NCI-H146 treated with DMSO at 0.1 percent for 48 hours (cell line): ENCODE results near the gene PPP2R2D.
"Not testable (repeated sequence)": the region's sequence is repeated elsewhere in the genome, so short reads cannot be mapped to it uniquely, and the experiment has no call there.

Experiments
- DNase-seq: peaks from one replicate; lab custom pipeline; 2025; ENCODE audit not compliant: unreplicated experiment; lab: John Stamatoyannopoulos, UW

PPP2R2D gene

DNA sequence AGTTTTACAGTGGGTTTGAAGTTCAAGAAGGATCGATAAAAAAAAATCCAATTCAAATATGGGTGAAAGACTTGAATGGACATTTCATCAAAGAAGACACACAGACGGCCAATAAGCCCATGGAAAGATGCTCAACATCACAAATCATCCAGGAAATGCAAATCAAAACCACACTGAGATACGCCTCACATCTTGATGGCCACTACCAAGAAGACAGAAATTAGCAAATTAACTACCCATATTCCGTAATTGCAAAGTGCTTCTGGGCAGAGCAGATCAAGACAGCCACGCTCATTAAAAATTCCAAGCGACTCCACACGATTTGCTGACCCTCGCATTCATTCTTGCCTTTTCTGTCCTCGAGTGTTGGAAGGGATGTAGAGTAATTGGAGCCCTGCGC lies 34.1 kb upstream of the PPP2R2D start:
- DNase-seq, result no peak

GRCh38 chr10:131868436-131868835 lies 32.4 kb upstream of the PPP2R2D start:
- DNase-seq, result no peak

DNA sequence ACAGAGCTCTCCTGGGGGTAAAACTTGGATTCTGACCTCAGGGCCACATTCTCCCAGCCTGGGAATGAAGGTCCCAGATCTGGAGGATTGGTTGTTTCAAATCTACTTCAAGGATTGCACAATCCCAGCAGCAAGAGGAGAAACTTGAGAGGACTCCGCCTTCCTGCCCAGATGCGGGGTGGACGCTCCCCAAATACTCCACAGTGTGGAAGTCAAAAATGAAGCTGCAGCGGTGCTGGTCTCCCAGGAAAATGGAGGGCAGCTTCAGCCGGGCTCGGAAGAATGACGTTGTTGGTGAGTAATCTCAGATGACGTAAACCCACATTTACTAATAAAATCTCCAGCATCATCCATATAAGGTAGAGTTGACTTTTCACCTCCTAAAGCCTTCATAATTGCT lies 31.5 kb upstream of the PPP2R2D start:
- DNase-seq, result no peak

- no peak for DNase-seq
These were observed 30.4 kb upstream of the PPP2R2D start for GRCh38 chr10:131870411-131870810.

DNA sequence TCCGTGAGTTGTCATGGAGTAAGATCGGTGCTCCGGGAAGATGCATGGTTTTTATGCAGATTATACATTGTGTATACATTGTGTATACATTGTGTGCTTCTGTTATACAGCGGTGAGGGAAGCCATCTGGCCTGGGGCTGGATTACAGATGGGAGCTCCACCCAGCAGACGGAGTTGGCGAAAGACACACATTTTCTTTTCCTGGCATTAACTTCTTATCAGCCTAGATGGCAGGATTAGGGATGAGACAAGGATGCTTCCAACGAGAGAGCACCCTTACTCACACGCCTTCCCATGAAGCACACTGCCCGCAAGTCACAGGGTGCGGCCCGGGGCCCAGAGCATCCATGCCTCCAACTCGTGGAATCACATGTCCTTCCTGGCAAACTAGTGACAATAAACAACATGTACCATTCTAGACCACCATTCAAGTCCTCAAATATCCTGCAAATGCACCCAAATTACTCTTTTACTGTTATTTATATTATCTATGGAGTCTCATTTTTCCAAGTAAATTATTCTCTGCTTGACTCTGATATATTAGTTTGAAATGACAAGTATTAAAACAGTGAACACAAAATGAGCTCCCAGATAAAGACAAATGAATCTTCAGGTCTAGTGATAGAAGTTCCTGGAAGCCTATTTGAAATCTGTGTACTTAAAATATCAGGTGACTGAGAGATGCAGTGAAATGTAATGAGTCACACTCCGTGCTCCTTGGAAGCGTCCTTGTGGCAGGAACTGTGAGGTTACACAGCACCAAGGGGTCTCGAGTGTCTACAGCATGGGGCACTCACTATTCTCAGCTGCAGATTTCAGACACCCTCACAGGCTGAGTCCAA lies 29.8 kb upstream of the PPP2R2D start:
- DNase-seq, result no peak

GRCh38 chr10:131871673-131872005 lies 29.2 kb upstream of the PPP2R2D start:
- no peak for DNase-seq

DNA sequence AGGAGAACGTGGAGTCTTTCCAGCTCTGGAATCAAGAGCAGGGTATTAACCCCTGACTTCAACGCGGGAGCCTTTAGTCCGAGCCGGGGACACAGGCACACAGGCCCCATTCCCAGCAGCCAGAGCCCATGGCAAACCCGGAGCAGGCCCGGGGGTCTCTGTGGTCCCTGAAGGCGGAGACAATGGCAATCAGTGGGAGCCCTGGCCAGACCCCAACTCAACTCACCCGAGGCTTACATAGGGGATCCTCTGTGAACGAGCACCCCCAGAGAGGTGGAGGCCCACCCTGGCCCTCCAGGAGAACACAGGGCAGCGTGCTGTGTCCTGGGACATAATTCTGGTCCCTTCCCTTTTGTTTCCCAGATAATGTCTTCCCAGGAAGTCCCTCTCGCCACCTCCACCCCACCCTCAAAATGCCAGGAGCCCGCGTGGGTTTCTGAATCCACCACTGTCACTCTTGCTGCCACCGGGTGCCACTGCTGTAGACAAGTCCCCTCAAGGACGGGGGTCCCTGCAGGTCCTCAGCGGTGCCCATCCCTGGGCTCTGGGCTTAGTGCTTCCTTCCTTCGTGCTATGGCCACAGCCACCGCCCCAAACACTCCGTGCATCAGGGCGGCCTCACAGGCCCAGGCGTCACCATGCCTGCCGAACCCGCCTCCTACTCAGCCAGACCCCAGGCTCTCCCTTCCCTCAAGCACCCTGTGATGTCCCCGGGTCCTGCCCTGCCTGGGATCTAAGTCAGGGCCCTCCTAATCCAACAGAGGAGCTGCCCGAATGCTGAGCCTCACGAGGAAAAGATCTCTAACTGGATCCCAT lies 28.6 kb upstream of the PPP2R2D start:
- DNase-seq, result no peak

GRCh38 chr10:131872827-131873375 lies 27.9 kb upstream of the PPP2R2D start:
- DNase-seq, result no peak

GRCh38 chr10:131874991-131875451 lies 25.8 kb upstream of the PPP2R2D start:
- DNase-seq, result peak; percentile 67

DNA sequence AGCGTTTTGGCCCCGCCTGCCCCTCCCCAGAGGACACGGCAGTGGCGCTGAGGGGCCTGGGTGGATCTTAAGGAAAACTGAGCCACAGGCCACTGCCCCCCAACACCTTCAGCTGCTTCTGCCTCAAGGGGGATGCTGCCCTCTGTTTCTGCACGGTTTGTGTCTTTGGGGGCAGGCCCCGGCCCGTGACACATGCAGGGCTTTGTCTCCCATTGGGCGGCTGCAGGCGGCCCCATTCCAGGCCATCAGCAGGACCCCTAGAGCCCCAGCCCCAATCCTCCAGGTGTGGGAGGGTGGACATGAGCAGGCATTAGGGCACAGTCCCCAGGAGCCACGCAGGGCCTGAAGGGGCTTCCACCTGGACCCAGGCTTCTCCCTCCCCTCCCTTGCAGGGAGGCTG lies 25.3 kb upstream of the PPP2R2D start:
- DNase-seq, result no peak

DNA sequence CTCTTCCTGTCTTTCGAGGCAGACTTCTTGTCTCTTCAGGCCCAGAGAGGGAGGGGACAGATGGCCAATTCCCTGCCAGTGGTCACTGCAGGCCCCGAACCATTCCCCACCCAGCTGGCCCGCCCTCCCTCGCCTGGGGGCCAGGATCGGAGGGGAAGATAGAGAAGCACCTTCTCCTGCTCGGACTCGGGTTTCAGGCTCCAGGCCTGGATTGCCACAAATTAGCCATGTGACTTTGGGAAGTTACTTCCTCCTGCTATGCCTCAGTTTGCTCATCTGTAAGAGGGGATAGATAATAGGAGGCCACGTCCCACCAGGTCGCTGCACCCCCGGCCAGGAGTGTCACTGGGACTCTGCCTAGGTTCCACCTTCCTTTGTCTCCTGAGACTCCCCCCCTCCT lies 24.8 kb upstream of the PPP2R2D start:
- no peak for DNase-seq

- DNase-seq, result no peak
These were observed 24.3 kb upstream of the PPP2R2D start for GRCh38 chr10:131876508-131876907.

- no peak for DNase-seq
These were observed 20.7 kb upstream of the PPP2R2D start for GRCh38 chr10:131880016-131880590.

DNA sequence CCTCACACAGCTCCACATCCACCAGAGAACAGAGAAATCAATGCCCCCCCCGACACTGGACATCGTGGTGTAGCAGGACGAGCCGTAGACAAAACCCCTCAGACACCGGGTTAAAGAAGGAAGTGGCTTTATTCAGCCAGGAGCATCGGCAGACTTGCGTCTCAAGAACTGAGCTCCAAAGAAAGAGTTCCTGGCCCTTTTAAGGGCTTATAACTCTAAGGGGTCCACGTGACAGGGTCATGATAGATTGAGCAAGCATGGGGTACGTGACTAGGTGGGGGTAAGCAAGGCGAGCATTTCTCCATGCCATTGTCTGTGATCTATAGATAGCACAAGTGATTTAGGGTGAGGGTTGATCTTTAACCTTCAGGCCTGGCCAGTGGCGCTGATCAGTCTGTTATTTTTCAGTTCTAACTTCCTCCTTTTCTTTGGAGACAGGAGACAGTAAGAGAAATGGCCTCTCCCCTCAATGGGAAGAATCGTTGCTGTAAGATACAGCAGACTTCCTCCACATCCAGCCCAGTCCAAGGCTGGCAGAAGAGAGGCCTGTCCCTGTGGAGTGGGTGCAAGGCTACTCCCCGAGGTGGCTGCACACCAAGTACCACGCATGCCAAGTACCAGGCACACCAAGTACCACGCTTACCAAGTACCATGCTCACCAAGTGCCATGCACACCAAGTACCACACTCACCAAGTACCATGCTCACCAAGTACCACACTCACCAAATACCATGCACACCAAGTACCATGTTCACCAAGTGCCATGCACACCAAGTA lies 19.5 kb upstream of the PPP2R2D start:
- no peak for DNase-seq

- no peak for DNase-seq
These were observed 18.7 kb upstream of the PPP2R2D start for GRCh38 chr10:131882151-131882550.

DNA sequence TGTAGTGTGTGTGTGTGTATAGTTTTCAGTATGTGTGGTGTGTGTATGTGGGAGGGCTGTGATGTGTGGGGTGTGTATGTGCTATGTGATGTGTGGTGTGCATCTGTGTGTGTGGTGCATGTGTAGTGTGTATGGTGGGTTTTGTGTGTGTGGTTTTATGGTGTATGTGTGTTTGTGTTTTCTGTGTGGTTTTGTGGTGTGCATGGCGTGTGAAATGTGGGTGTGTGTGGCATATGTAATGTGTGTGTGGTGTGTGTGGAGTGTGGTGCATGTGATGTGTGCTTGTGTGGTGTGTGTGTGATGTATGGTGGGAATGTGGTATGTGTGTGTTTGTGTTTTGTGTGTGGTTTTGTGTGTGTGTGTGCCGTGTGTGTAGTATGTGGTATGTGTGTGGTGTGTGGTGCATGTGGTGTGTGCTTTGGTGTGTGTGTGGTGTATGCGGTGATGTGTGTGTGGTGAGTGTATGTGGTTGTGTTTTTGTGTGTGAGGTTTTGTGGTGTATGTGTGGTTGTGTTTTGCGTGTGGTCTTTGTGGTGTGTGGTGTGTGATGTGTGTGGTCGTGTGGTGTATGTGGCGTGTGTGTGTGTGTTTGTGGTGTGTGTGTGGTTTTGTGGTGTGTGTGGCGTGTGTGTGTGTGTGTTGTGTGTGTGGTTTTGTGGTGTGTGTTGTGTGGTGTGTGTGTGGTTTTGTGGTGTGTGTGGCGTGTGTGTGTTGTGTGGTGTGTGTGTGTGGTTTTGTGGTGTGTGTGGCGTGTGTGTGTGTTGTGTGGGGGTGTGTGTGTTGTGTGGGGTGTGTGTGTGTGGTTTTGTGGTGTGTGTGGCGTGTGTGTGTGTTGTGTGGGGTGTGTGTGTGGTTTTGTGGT lies 18.0 kb upstream of the PPP2R2D start:
- no peak for DNase-seq

DNA sequence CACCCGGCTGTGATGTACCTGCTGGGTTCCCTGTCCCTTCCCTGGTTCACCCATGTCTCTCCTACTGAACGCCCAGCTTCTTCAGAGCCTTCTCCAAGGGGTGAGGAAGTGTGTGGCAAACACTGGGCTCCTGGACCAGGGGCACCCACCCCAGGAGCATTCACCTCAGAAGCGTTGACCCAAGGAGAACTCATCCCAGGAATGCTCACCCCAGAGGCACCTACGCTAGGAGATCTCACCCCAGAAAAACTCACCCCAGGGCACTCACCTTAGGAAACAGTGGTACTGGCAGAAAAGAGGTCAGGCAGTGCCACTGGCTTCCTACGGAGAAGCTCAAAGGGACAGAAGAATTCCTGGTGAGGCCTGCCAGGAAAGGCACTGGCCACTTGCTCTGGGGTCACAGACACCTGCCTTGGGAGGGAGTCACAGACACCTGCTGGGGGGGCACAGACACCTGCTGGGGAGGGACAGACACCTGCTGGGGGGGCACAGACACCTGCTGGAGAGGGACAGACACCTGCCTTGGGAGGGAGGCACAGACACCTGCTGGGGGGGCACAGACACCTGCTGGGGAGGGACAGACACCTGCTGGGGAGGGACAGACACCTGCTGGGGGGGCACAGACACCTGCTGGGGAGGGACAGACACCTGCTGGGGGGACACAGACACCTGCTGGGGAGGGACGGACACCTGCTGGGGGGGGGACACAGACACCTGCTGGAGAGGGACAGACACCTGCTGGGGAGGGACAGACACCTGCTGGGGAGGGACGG lies 17.0 kb upstream of the PPP2R2D start:
- DNase-seq, result not testable (repeated sequence)

DNA sequence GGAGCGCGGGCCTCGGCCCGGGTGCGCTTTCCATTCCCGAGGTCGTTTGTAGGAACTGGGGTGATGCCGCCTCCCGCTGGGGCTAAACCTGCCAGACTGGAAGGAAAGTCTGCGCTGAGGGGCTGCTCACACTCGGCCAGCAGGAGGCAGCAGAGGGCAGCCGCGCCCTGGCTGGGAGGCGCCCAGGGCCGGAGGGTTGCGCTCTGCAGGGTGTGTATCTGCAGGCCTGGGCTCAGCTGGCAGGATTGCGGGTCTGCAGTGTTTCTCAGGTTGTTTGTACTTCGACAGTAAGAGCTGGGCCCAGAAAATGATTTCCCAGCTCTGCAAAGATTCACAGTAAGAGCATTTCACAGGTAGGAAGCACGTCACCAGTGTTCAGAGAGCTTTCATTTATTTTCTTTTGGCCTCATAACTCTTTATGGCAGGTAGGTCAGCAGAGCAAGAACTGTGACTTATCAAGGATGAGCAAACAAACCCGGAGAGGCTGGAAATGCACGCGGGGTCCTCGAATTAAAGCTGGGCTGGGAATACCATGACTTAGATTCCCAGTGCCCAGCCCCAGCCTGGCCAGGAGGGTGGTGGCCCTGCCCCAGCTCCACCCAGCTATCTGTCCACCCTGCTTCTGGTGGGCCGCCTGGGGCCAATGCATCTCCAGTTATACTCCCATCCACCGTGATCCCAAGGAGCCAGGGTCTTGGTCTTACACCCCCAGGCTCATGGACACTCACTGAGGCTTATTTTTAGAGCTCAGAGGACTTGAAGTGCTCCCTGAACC lies 15.2 kb upstream of the PPP2R2D start:
- no peak for DNase-seq
